SIG-M5 (cell line): ENCODE results near the gene NEK10.
"Not testable (repeated sequence)": the region's sequence is repeated elsewhere in the genome, so short reads cannot be mapped to it uniquely, and the experiment has no call there.

Source experiments
- DNase-seq: peaks from one replicate; lab custom pipeline; 2025; lab: John Stamatoyannopoulos, UW

Gene NEK10

GRCh38 chr3:27368831-27369607 is at the start of gene NEK10:
Gene NEK10 (minus strand): TSS chr3:27369383. CDS start chr3:27352882, 16,501 bp downstream.
- peak; percentile 30 for DNase-seq

- no peak for DNase-seq
Observed at GRCh38 chr3:27415202-27415601, 46.0 kb upstream of the NEK10 start.

GRCh38 chr3:27392950-27393679 is 23.9 kb upstream of the NEK10 start:
- DNase-seq, result no peak

- DNase-seq, result not testable (repeated sequence)
Observed at GRCh38 chr3:27392414-27392813, 23.2 kb upstream of the NEK10 start.

- DNase-seq, result no peak
Observed at GRCh38 chr3:27391796-27392195, 22.6 kb upstream of the NEK10 start.

GRCh38 chr3:27387625-27388024 is 18.4 kb upstream of the NEK10 start:
- no peak for DNase-seq

- DNase-seq, result no peak
Observed at GRCh38 chr3:27385504-27385903, 16.3 kb upstream of the NEK10 start.

- DNase-seq, result no peak
Observed at GRCh38 chr3:27384191-27384590, 15.0 kb upstream of the NEK10 start.

GRCh38 chr3:27380433-27381357 is 11.5 kb upstream of the NEK10 start:
- no peak for DNase-seq

GRCh38 chr3:27378331-27378730 is 9.1 kb upstream of the NEK10 start:
- DNase-seq, result no peak

- DNase-seq, result no peak
Observed at GRCh38 chr3:27376109-27376772, 7.1 kb upstream of the NEK10 start.

GRCh38 chr3:27366062-27366591 is 3.1 kb downstream of the NEK10 start:
- no peak for DNase-seq

GRCh38 chr3:27360113-27361078 is 8.8 kb downstream of the NEK10 start:
- no peak for DNase-seq

GRCh38 chr3:27358372-27358771 is 10.8 kb downstream of the NEK10 start:
- no peak for DNase-seq

GRCh38 chr3:27357665-27358258 is 11.4 kb downstream of the NEK10 start:
- DNase-seq, result no peak

GRCh38 chr3:27356976-27357375 is 12.2 kb downstream of the NEK10 start:
- DNase-seq, result no peak

- DNase-seq, result no peak
Observed at GRCh38 chr3:27354588-27355203, 14.5 kb downstream of the NEK10 start.

- DNase-seq, result no peak
Observed at GRCh38 chr3:27354161-27354560, 15.0 kb downstream of the NEK10 start.

- no peak for DNase-seq
Observed at GRCh38 chr3:27353221-27353620, 16.0 kb downstream of the NEK10 start.
